H1 (cell line): ENCODE measurements around the gene SPRING1. TPM values are rescaled to one million over a fixed set of nuclear protein-coding genes. Genes with fewer than 3 reads are reported as not detected.

ENCODE experiments used
- CTCF ChIA-PET: fragments of 300-600 bp; sonication (Branson Sonifier 250); formaldehyde crosslinking; loops from one replicate; lab custom pipeline; 2021; ENCODE audit not compliant: partially characterized antibody; lab: Charles Lee
- POLR2A ChIA-PET: fragments of 300-600 bp; sonication (Branson Sonifier 250); formaldehyde crosslinking; loops from one replicate; lab custom pipeline; 2021; ENCODE audit warnings: inconsistent platforms; ENCODE audit not compliant: partially characterized antibody; lab: Charles Lee
- DNase-seq, 2 experiments: peaks; one replicate each; pipeline versions ENCODE4 v3.0.0 to v3.0.0-alpha.2; 2010 to 2022; ENCODE audit warnings: low spot score in 2 of 2, low read depth in 1 of 2, mixed read lengths in 1 of 2
- FAIRE-seq: peaks from 2 replicates; lab custom pipeline; 2011; peaks lifted over from hg19 to GRCh38; lab: Jason Lieb, UNC
- H2AFZ ChIP-seq: 2 replicates; pipeline ENCODE4 v1.8.1; 2012; ENCODE audit warnings: low read length, inconsistent platforms
- H2AK5ac ChIP-seq: 2 replicates; pipeline ENCODE4 v1.6.1; 2013; ENCODE audit warnings: low read depth, low read length
- H2BK120ac ChIP-seq: replicated peaks from 2 replicates; pipeline ENCODE3; 2013; ENCODE audit warnings: low read depth, low read length, inconsistent platforms
- H2BK12ac ChIP-seq: 2 replicates; pipeline ENCODE4 v1.6.1; 2013; ENCODE audit warnings: low read depth, low read length
- H2BK15ac ChIP-seq: 2 replicates; pipeline ENCODE4 v1.6.1; 2013; ENCODE audit warnings: low read length
- H2BK20ac ChIP-seq: 2 replicates; pipeline ENCODE4 v1.6.1; 2013; ENCODE audit warnings: low read length
- H2BK5ac ChIP-seq: 2 replicates; pipeline ENCODE4 v1.6.1; 2013; ENCODE audit warnings: low read depth, low read length
- H3K14ac ChIP-seq: 2 replicates; pipeline ENCODE4 v1.6.1; 2013; ENCODE audit warnings: inconsistent platforms; ENCODE audit not compliant: insufficient read length
- H3K18ac ChIP-seq: 2 replicates; pipeline ENCODE4 v1.6.1; 2013; ENCODE audit warnings: low read length; ENCODE audit errors: extremely low read depth
- H3K23ac ChIP-seq: 2 replicates; pipeline ENCODE4 v1.6.1; 2013; ENCODE audit warnings: inconsistent platforms; ENCODE audit not compliant: insufficient read length
- H3K23me2 ChIP-seq: 2 replicates; pipeline ENCODE4 v1.6.1; 2013; ENCODE audit warnings: low read depth, low read length
- H3K27ac ChIP-seq: 2 replicates; pipeline ENCODE4 v1.6.1; 2011; ENCODE audit warnings: low read depth, low read length, inconsistent platforms
- H3K27me3 ChIP-seq, 4 experiments: replicated peaks in 1 of 4; 1 replicate in 1 of 4; 2 replicates in 3 of 4; pipeline versions ENCODE4 v1.6.1 to v1.8.1; 2011 to 2013; ENCODE audit warnings: low read length in 3 of 4, mild to moderate bottlenecking in 3 of 4, inconsistent platforms in 2 of 4, mixed read lengths in 2 of 4, moderate library complexity in 1 of 4; ENCODE audit not compliant: control insufficient read depth in 3 of 4, insufficient read depth in 3 of 4; ENCODE audit errors: extremely low read depth in 1 of 4
- H3K36me3 ChIP-seq, 4 experiments: 2 replicates each; pipeline versions ENCODE4 v1.6.1 to v1.8.1; 2011 to 2013; ENCODE audit warnings: mild to moderate bottlenecking in 4 of 4, low read length in 3 of 4, moderate library complexity in 2 of 4, control low read depth in 1 of 4, inconsistent platforms in 1 of 4; ENCODE audit not compliant: insufficient read depth in 4 of 4, control insufficient read depth in 2 of 4
- H3K4ac ChIP-seq: replicated peaks from 2 replicates; pipeline ENCODE3; 2013; ENCODE audit warnings: low read length, low read depth, mixed read lengths, inconsistent platforms; ENCODE audit not compliant: insufficient read length
- H3K4me1 ChIP-seq, 4 experiments: replicated peaks in 1 of 4; 1 replicate in 1 of 4; 2 replicates in 3 of 4; pipeline versions ENCODE4 v1.6.1 to v1.8.1; 2011 to 2013; ENCODE audit warnings: low read length in 3 of 4, inconsistent platforms in 2 of 4, mixed read lengths in 1 of 4; ENCODE audit not compliant: insufficient read depth in 4 of 4, control insufficient read depth in 3 of 4
- H3K4me2 ChIP-seq, 2 experiments: 2 replicates each; pipeline versions ENCODE4 v1.6.1 to v1.8.1; 2011 to 2013; ENCODE audit warnings: low read depth in 2 of 2, low read length in 2 of 2, control low read depth in 1 of 2, inconsistent platforms in 1 of 2, mild to moderate bottlenecking in 1 of 2; ENCODE audit not compliant: insufficient read depth in 1 of 2
- H3K4me3 ChIP-seq, 4 experiments: fragments of 200-600, 300-600 bp in 1 of 4; sonication (generic), shearing (Covaris generic), sonication (Bioruptor Twin) in 1 of 4; 2 replicates each; pipeline versions ENCODE4 v1.5.1 to v1.8.1; 2011 to 2016; ENCODE audit warnings: low read length in 4 of 4, low read depth in 3 of 4, control low read depth in 2 of 4, inconsistent platforms in 2 of 4, mild to moderate bottlenecking in 2 of 4, mixed read lengths in 1 of 4, moderate library complexity in 1 of 4; ENCODE audit not compliant: insufficient read depth in 2 of 4; ENCODE audit errors: extremely low read depth in 1 of 4
- H3K56ac ChIP-seq: replicated peaks from 2 replicates; pipeline ENCODE3; 2013; ENCODE audit warnings: low read depth, mild to moderate bottlenecking, mixed read lengths, low read length, inconsistent platforms; ENCODE audit not compliant: insufficient read length
- H3K79me1 ChIP-seq: 2 replicates; pipeline ENCODE4 v1.6.1; 2013; ENCODE audit warnings: low read depth, low read length, control low read depth
- H3K79me2 ChIP-seq, 2 experiments: 2 replicates each; pipeline versions ENCODE4 v1.6.1 to v1.8.1; 2012 to 2013; ENCODE audit warnings: low read length in 2 of 2, mild to moderate bottlenecking in 2 of 2, inconsistent platforms in 1 of 2; ENCODE audit not compliant: insufficient read depth in 2 of 2, control insufficient read depth in 1 of 2
- H3K9ac ChIP-seq, 4 experiments: replicated peaks in 1 of 4; 1 replicate in 1 of 4; 2 replicates in 3 of 4; pipeline versions ENCODE4 v1.6.1 to v1.8.1; 2011 to 2013; ENCODE audit warnings: low read depth in 3 of 4, low read length in 3 of 4, control low read depth in 2 of 4, mild to moderate bottlenecking in 2 of 4, moderate library complexity in 2 of 4, inconsistent platforms in 1 of 4; ENCODE audit errors: extremely low read depth in 1 of 4
- H3K9me3 ChIP-seq, 2 experiments: 2 replicates each; pipeline versions ENCODE4 v1.6.1 to v1.8.1; 2012 to 2013; ENCODE audit warnings: mild to moderate bottlenecking in 2 of 2, moderate library complexity in 2 of 2, control low read depth in 1 of 2, inconsistent platforms in 1 of 2, low read depth in 1 of 2, low read length in 1 of 2, mixed read lengths in 1 of 2; ENCODE audit not compliant: insufficient read depth in 2 of 2
- H4K20me1 ChIP-seq, 2 experiments: replicated peaks in 1 of 2; 2 replicates each; pipeline versions ENCODE3 to v1.8.1; 2011 to 2013; ENCODE audit warnings: inconsistent platforms in 2 of 2, low read length in 2 of 2, mild to moderate bottlenecking in 1 of 2; ENCODE audit not compliant: insufficient read depth in 2 of 2, control insufficient read depth in 1 of 2
- H4K5ac ChIP-seq: 2 replicates; pipeline ENCODE4 v1.6.1; 2013; ENCODE audit warnings: low read length, low read depth, mixed read lengths, inconsistent platforms; ENCODE audit not compliant: insufficient read length
- H4K8ac ChIP-seq: 2 replicates; pipeline ENCODE4 v1.8.0; 2013; ENCODE audit warnings: mild to moderate bottlenecking, moderate library complexity, low read length, inconsistent platforms; ENCODE audit not compliant: insufficient read depth; ENCODE audit errors: extremely low read depth
- H4K91ac ChIP-seq: replicated peaks from 2 replicates; pipeline ENCODE3; 2013; ENCODE audit warnings: low read length, mixed read lengths, inconsistent platforms; ENCODE audit not compliant: insufficient read length
- ASH2L ChIP-seq: fragments of 200-600, 300-600 bp; sonication (generic); IDR thresholded peaks from one replicate; pipeline ENCODE4 v1.7.1; 2017; ENCODE audit warnings: low read length
- CBX8 ChIP-seq: fragments of 300-800, 300-1000 bp; sonication (generic); IDR thresholded peaks from 2 replicates; pipeline ENCODE4 v1.7.1; 2016; ENCODE audit warnings: low read depth, low read length, borderline replicate concordance
- GABPA ChIP-seq: IDR thresholded peaks from 2 replicates; pipeline ENCODE4 v1.6.1; 2011; ENCODE audit warnings: mild to moderate bottlenecking, low read length, moderate library complexity, borderline replicate concordance; ENCODE audit not compliant: insufficient read depth
- KDM4A ChIP-seq: IDR thresholded peaks from one replicate; pipeline ENCODE4 v1.7.1; 2012; ENCODE audit warnings: low read depth, mild to moderate bottlenecking, moderate library complexity, low read length, inconsistent platforms; ENCODE audit not compliant: severe bottlenecking
- NRF1 ChIP-seq: IDR thresholded peaks from 2 replicates; pipeline ENCODE4 v1.6.1; 2011; ENCODE audit warnings: mild to moderate bottlenecking, low read depth, low read length, improper control_type of control experiment
- PHF8 ChIP-seq: fragments of 200-600 bp; sonication (generic); conservative IDR thresholded peaks from 2 replicates; pipeline ENCODE4 v1.7.1; 2012; ENCODE audit warnings: low read depth, mild to moderate bottlenecking, inconsistent platforms, low read length, moderate library complexity
- POU5F1 ChIP-seq: IDR thresholded peaks from 2 replicates; pipeline ENCODE4 v1.6.1; 2011; ENCODE audit warnings: low read depth, mild to moderate bottlenecking, low read length, moderate library complexity
- RXRA ChIP-seq: IDR thresholded peaks from 2 replicates; pipeline ENCODE4 v1.6.1; 2011; ENCODE audit warnings: low read depth, mild to moderate bottlenecking, low read length, moderate library complexity; ENCODE audit not compliant: insufficient read depth
- SIX5 ChIP-seq: IDR thresholded peaks from 2 replicates; pipeline ENCODE4 v1.6.1; 2011; ENCODE audit warnings: mild to moderate bottlenecking, low read depth, low read length
- SP2 ChIP-seq: IDR thresholded peaks from 2 replicates; pipeline ENCODE4 v1.6.1; 2012; ENCODE audit warnings: mild to moderate bottlenecking, low read length, inconsistent platforms
- SRF ChIP-seq: IDR thresholded peaks from 2 replicates; pipeline ENCODE4 v1.6.1; 2011; ENCODE audit warnings: mild to moderate bottlenecking, low read depth, low read length, moderate library complexity
- SUZ12 ChIP-seq: fragments of 200-600 bp; sonication (generic); IDR thresholded peaks from 2 replicates; pipeline ENCODE4 v1.6.1; 2012; ENCODE audit warnings: mild to moderate bottlenecking, inconsistent platforms, low read length, moderate library complexity, mixed read lengths
- TAF7 ChIP-seq: optimal IDR thresholded peaks from 2 replicates; pipeline ENCODE3; 2011; ENCODE audit warnings: low read depth, mild to moderate bottlenecking, inconsistent platforms, low read length, moderate library complexity, borderline replicate concordance
- WGBS, 2 experiments: shearing (Covaris generic) in 1 of 2; methylation state at CpG; one replicate each; pipeline versions ENCODE4 v1.1.6 to v1.1.7; 2013 to 2015; ENCODE audit warnings: low lambda C conversion rate in 2 of 2, mixed read lengths in 2 of 2, inconsistent platforms in 1 of 2, low coverage in 1 of 2, missing lambda C conversion rate in 1 of 2; ENCODE audit not compliant: insufficient replicate concordance in 2 of 2, insufficient coverage in 1 of 2, insufficient read length in 1 of 2; ENCODE audit errors: extremely low coverage in 1 of 2, missing lambda C conversion rate in 1 of 2; 5-methylcytosine and 5-hydroxymethylcytosine counted together
- polyA plus RNA-seq, 7 experiments: library from polyadenylated mRNA; depleted of rRNA in 3 of 7; stranded (reverse) in 5 of 7; unstranded in 2 of 7; fragments of >200 nt in 5 of 7; fragments of 200-250 nt in 2 of 7; gene quantifications; 1 replicate in 5 of 7; 2 replicates in 1 of 7; 4 replicates in 1 of 7; pipeline versions ENCODE4 v1.2.1 to v1.2.3, GENCODE V29; 2011 to 2013; ENCODE audit warnings: missing spikeins in 2 of 7, mixed read lengths in 2 of 7
- total RNA-seq: library from RNA; stranded (reverse); fragmentation: NEBNext Ultra II Directional; extraction: Animal tissue kit (Norgen Biotek cat#: 25700); gene quantifications from 2 replicates; pipeline ENCODE4 v1.2.1, GENCODE V29; 2021

Gene SPRING1
- total and polyA plus RNA-seq, 2 of the 8 experiments (the other 6 are each of a cell fraction or from before 2014, with no cell fraction given), result 14.3 to 46.5 TPM

DNA sequence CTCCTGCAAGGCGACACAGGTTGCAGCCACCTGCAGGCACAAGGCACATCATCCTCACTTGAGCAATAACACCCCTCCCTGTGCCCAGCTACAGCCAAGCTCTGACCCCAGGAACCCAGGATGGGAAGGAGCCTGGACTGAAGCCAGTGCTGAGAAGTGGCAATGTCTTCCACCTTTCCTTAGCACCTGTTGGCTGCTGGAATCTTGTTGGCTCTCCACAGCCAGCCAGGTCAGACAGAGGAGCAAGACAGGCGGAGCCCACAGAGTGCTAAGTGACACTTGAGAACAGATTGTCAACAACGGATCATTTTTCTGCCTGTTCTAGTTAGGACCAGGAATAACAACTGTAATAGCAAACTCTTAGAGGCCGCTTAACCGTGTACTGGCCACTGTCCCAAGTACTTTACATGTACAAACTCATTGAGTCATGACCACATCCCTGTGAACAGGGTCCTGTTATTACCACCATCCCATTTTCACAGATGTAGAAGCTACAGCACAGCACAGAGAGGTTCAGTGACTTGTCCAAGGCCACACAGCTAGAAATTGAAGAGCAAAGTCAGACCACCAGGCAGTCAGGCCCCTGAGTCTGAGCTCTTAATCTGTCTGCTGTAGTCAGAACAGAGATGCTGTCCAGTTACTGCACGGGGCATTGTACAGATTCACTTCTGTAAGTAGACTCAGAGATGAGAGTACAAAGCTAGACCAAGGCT is 45.8 kb upstream of the SPRING1 start:
- H2BK5ac ChIP-seq, result no peak overlapping the region; the same call in 1 of the 2 replicates
- no peaks in the 10 kb centered on the region for H3K79me2 ChIP-seq
- H3K27ac ChIP-seq, result no peak overlapping the region
- no peak overlapping the region for H3K14ac ChIP-seq
- H3K4me1 ChIP-seq, result no peaks in the 10 kb centered on the region
- POLR2A ChIA-PET, result interaction anchor here (0.7 to 1.3 kb wide), 4 partner anchors 9 to 97 kb away, joined by 3 to 6 read pairs (median 3); no protein-coding TSS in a partner anchor
- H3K9me3 ChIP-seq, result no peaks in the 10 kb centered on the region
- FAIRE-seq (no peak), DNase-seq (no peak)
- no peak overlapping the region for H4K8ac ChIP-seq
- no peak overlapping the region for H2BK12ac ChIP-seq
- no peak overlapping the region for H2BK20ac ChIP-seq
- no peak overlapping the region for H2BK15ac ChIP-seq
- CTCF ChIA-PET, result interaction anchor here (0.7 to 1.4 kb wide), 4 partner anchors 12 to 79 kb away, joined by 3 to 5 read pairs (median 4); no protein-coding TSS in a partner anchor
- 90% methylated on average over 6 of the region's 6 CpGs; no CpG with 5 or more reads in 1 of the 2 experiments for WGBS, 2 experiments
- no peaks in the 10 kb centered on the region; the same call in 1 of the 2 replicates for H3K79me1 ChIP-seq
- no peak overlapping the region for H3K9ac ChIP-seq
- H2BK120ac ChIP-seq, result no peak overlapping the region
- H3K56ac ChIP-seq, result no peak overlapping the region
- H3K4me3 ChIP-seq, result no peak overlapping the region
- no peaks in the 10 kb centered on the region for H3K27me3 ChIP-seq
- H4K20me1 ChIP-seq, result peaks cover 0 to 2% of the 10 kb centered on the region in 2 experiments
- H2AK5ac ChIP-seq, result no peak overlapping the region
- no peak overlapping the region for H3K23ac ChIP-seq
- H3K23me2 ChIP-seq, result peaks cover 5% of the 10 kb centered on the region; the same call in 1 of the 2 replicates
- H3K36me3 ChIP-seq, result peaks cover 6 to 33% (median 17%) of the 10 kb centered on the region in 4 experiments; a peak in 7 of 8 replicates
- no peak overlapping the region for H3K18ac ChIP-seq
- H3K4ac ChIP-seq, result no peak overlapping the region
- H2AFZ ChIP-seq, result no peak overlapping the region
- H4K91ac ChIP-seq, result no peak overlapping the region
- H3K4me2 ChIP-seq, result no peak overlapping the region
- no peak overlapping the region for H4K5ac ChIP-seq
- TF ChIP-seq KDM4A (no peak), SRF (no peak), ASH2L (no peak), CBX8 (no peak), GABPA (no peak), PHF8 (no peak), SP2 (no peak), NRF1 (no peak), SIX5 (no peak), TAF7 (no peak), POU5F1 (no peak), SUZ12 (no peak), RXRA (no peak)
